ENCODE data around the gene TMEM52. TPM values are rescaled to one million over a fixed set of nuclear protein-coding genes. Genes with fewer than 3 reads are reported as not detected.

Gene TMEM52
- total RNA-seq, 1 experiment from 2014 or later: 9.6 TPM

- no peaks in the 10 kb centered on the region for H3K9me3 ChIP-seq (ENCODE audit: control insufficient read depth, low read depth, low read length)
- H4K8ac ChIP-seq (replicated peaks; ENCODE audit: insufficient read length, low read depth, low read length): no peak overlapping the region
- H3K4ac ChIP-seq (ENCODE audit: low read depth, low read length): no peak overlapping the region
- no peaks in the 10 kb centered on the region for H3K27me3 Mint-ChIP-seq (ENCODE audit: low read depth)
- H2AFZ ChIP-seq (ENCODE audit: low read length): no peak overlapping the region
- H3K4me2 ChIP-seq (ENCODE audit: insufficient read depth, insufficient read length, low read length): no peak overlapping the region
- no peak for TF ChIP-seq CTCF (conservative IDR thresholded peaks at IDR 0.05)
- peak overlapping the region in 2 of 3 experiments; percentile 80 to 86; a peak in 4 of 7 replicates for H3K27ac Mint-ChIP-seq
- no peak overlapping the region for H2BK120ac ChIP-seq (ENCODE audit: low read depth, low read length, poor library complexity, severe bottlenecking)
- H2AK5ac ChIP-seq (ENCODE audit: insufficient read length, low read length): no peak overlapping the region
- H3K23ac ChIP-seq (ENCODE audit: insufficient read length, low read depth, low read length): no peak overlapping the region
- no peaks in the 10 kb centered on the region for H3K27me3 ChIP-seq (ENCODE audit: insufficient read depth, low read length)
- H3K9me3 Mint-ChIP-seq: peaks cover 8 to 12% of the 10 kb centered on the region in 2 experiments; a peak in 4 of 5 replicates
- peaks cover 57 to 60% (median 60%) of the 10 kb centered on the region in 3 experiments for H3K36me3 Mint-ChIP-seq (ENCODE audit: insufficient read depth in 1 of 3, low read depth in 3 of 3)
- no peak overlapping the region for H3K18ac ChIP-seq (ENCODE audit: insufficient read length, low read depth, low read length)
- no peak for DNase-seq
- no peaks in the 10 kb centered on the region for H4K20me1 ChIP-seq (ENCODE audit: control insufficient read depth, insufficient read depth, insufficient read length)
- no peaks in the 10 kb centered on the region for H3K23me2 ChIP-seq (ENCODE audit: insufficient read length, low read depth, low read length, poor library complexity, severe bottlenecking)
- no peak overlapping the region for H3K14ac ChIP-seq (ENCODE audit: insufficient read depth, low read length)
- WGBS (ENCODE audit: extremely low coverage, insufficient read length, low lambda C conversion rate): no CpG with 5 or more reads among the region's 1 CpG
- no peak overlapping the region for H3T11ph ChIP-seq (ENCODE audit: low read length)
- no peak overlapping the region for H3K27ac ChIP-seq (ENCODE audit: insufficient read length, low read depth, low read length)
- no peak overlapping the region for H3K4me3 Mint-ChIP-seq
- H4K91ac ChIP-seq (ENCODE audit: insufficient read length, low read depth, low read length): no peak overlapping the region
- H3K56ac ChIP-seq (ENCODE audit: insufficient read length, low read depth, low read length): no peak overlapping the region
- H2BK12ac ChIP-seq (ENCODE audit: insufficient read length, low read depth, low read length): no peak overlapping the region
- H3K4me1 Mint-ChIP-seq: peaks cover 44% of the 10 kb centered on the region in 2 experiments
- H3K79me2 ChIP-seq (ENCODE audit: insufficient read depth, low read length): peaks cover 85% of the 10 kb centered on the region
- no peak overlapping the region for H2BK5ac ChIP-seq (ENCODE audit: insufficient read length, low read length)
- H3K9ac ChIP-seq (ENCODE audit: extremely low read depth, insufficient read length, low read length): no peak overlapping the region
- H2BK20ac ChIP-seq (ENCODE audit: low read depth, low read length, poor library complexity, severe bottlenecking): no peak overlapping the region
- H3K79me1 ChIP-seq (ENCODE audit: insufficient read depth, low read depth, low read length, poor library complexity, severe bottlenecking): peaks cover 6% of the 10 kb centered on the region
- no peak overlapping the region for H4K5ac ChIP-seq (ENCODE audit: insufficient read length, low read depth, low read length)
- no peaks in the 10 kb centered on the region for H3K4me1 ChIP-seq (ENCODE audit: insufficient read depth, low read length)
- H2BK15ac ChIP-seq (ENCODE audit: low read depth, low read length): no peak overlapping the region
Measured at GRCh38 chr1:1875932-1876331, 43.1 kb downstream of the TMEM52 start.

Data from H9 (cell line).